Stimulated activated CD4-positive, alpha-beta T cell treated with anti-CD3 and anti-CD28 coated beads, Interleukin-4, amount 100 ng/mL, for 24 hours (primary cell): ENCODE measurements around the gene LRRC73.
"Not testable (repeated sequence)": the region's sequence is repeated elsewhere in the genome, so short reads cannot be mapped to it uniquely, and the experiment has no call there.

Experiments used
- DNase-seq: peaks from one replicate; pipeline ENCODE4 v3.0.0-alpha.2; 2020

The LRRC73 gene, protein sequence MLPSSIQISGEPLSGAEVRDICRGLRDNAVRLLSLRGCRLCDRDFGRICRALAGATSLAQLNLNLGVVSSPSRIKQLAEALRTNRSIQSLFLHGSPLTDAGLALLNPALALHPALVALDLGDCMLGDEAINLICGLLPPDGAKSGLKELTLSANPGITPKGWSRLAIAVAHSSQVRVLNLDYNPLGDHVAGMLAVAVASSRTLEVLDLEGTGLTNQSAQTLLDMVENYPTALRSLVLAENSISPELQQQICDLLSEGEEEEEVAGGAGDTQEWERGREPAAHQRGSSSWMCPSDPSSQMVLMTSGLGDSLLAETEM

GRCh38 chr6:43509984-43510826, at the start of gene LRRC73:
Gene LRRC73 (minus strand): TSS chr6:43510346. CDS start chr6:43509785, 561 bp downstream.
- DNase-seq, result peak; percentile 79

GRCh38 chr6:43559328-43559727, 49.2 kb upstream of the LRRC73 start:
- DNase-seq, result no peak

DNA sequence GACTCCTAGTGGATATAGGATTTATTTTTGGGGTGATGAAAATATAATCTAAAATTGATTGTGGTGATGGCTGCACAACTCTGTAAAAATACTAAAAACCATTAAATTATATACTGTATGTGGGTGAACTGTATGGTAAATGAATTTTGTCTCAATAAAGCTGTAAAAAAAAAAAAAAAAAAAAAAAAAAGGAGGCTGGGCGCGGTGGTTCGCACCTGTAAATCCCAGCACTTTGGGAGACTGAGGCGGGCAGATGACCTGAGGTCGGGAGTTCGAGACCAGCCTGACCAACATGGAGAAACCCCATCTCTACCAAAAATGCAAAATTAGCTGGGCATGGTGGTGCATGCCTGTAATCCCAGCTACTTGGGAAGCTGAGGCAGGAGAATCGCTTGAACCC, 47.5 kb upstream of the LRRC73 start:
- DNase-seq, result not testable (repeated sequence)

GRCh38 chr6:43547222-43547621, 37.1 kb upstream of the LRRC73 start:
- DNase-seq, result no peak

DNA sequence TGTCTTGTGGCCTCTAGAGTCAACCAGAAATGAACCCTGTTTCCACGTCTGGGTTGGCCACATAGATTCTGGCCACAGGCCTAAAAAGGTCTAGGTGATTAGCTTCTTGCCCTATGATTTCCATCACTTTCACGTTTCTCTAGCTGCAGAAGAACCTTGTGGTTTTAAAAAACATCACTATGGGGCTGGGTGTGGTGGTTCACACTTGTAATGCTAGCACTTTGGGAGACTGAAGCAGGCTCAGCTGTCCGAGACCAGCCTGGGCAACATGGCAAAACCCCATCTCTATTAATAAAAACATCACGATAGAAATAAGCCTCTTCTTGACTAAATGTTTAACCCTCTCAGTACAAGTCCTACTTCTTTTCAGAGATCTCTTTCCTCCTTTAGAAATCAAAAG, 34.3 kb upstream of the LRRC73 start:
- no peak for DNase-seq

DNA sequence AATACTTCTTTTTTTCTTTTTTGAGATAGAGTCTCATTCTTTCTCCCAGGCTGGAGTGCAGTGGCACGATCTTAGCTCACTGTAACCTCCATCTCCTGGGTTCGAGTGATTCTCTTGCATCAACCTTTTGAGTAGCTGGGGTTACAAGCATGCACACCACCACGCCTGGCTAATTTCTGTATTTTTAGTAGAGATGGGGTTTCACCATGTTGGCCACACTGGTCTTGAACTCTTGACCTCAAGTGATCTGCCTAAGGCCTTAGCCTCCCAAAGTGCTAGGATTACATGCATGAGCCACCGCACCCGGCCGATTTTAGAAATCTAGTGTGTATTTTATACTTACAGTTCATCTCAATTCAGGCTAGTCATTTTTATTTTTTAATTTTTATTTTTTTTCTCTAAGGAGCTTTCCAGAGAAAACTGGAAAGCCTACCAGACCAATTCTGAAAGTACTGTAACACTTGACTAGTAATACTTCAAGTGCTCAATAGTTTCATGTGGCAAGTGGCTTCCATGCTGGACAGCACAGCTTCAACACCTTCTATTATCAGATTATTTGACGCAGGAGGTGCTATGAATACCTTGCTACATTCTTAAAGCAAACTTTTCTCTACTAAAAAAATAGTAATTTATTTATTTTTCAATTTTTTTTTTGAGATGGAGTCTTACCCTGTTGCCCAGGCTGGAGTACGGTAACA, 31.8 kb upstream of the LRRC73 start:
- DNase-seq, result no peak

GRCh38 chr6:43540507-43540906, 30.4 kb upstream of the LRRC73 start:
- DNase-seq, result no peak

- DNase-seq, result not testable (repeated sequence)
These were observed 29.3 kb upstream of the LRRC73 start for GRCh38 chr6:43539409-43539808.

- not testable (repeated sequence) for DNase-seq
These were observed 28.8 kb upstream of the LRRC73 start for GRCh38 chr6:43538986-43539385.

GRCh38 chr6:43532201-43532600, 22.1 kb upstream of the LRRC73 start:
- DNase-seq, result no peak

DNA sequence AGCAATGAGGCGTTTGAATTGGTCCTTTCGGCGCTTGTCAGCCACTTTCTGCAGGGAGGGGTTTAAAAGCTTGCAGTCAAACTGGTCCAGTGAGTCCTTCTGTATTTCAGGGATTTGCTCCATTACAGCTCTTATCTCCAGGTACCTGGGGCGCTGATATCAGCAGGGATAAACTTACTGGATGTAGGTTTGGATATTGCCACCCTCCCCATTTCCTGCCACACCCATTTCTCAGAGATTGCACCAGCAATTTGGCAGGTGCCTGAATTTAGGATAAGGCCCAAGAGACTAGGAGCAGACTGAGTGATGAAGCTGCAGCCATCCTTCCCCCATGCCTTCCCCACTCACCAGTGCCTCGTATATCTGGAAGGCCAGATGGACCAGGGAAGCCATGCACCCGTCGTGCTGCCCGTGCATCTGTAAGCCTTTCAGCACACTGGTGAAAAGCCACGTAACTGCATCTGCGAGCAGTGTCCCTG, 14.4 kb upstream of the LRRC73 start:
- DNase-seq, result no peak

DNA sequence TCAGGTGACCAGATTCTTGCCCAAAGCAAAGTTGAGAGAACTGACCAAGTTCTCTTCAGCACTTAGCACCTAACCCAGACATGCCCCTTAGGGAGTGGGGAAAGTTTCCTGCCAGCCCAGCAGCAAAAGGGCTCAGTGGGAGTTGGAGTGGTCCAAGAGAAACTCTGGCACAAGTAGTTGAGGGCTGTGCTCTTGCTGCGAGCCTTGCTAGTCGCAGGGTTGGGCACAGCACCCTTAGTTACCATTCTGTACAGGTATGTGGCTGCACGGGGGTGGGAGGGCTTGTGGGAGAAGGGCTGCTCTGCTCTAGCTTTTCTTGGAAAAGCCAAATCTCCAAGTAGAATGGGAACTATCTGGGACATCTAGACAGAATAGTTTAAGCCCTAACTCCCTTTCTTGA, 13.1 kb upstream of the LRRC73 start:
- DNase-seq, result no peak

- no peak for DNase-seq
These were observed 12.6 kb upstream of the LRRC73 start for GRCh38 chr6:43522547-43523261.

GRCh38 chr6:43521836-43522235, 11.7 kb upstream of the LRRC73 start:
- no peak for DNase-seq

DNA sequence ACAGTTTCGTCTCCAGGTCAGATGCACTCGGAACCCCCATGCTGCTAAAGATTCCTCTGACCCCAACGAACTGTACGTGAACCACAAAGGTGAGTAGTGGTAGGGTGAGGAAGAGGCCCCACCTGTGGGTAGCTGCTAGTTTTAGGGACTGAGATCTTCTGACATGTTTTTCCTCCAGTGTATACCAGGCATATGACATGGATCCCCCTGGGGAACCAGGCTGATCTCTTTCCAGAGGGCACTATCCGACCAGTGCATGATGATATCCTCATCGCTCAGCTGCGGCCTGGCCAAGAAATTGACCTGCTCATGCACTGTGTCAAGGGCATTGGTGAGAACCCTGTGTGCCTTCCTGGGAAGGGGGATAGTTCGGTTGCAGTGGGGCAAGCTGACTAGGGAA, 10.0 kb upstream of the LRRC73 start:
- DNase-seq, result no peak

GRCh38 chr6:43517505-43518357, 7.6 kb upstream of the LRRC73 start:
- DNase-seq, result no peak

GRCh38 chr6:43516697-43517504, 6.8 kb upstream of the LRRC73 start, which contains the start of the genes POLR1C and YIPF3:
Gene POLR1C (plus strand): TSS chr6:43517089. CDS start chr6:43517110, 21 bp downstream.
Gene YIPF3 (minus strand): TSS chr6:43516926. CDS start chr6:43516807, 119 bp downstream.
- DNase-seq, result peak; percentile 98

DNA sequence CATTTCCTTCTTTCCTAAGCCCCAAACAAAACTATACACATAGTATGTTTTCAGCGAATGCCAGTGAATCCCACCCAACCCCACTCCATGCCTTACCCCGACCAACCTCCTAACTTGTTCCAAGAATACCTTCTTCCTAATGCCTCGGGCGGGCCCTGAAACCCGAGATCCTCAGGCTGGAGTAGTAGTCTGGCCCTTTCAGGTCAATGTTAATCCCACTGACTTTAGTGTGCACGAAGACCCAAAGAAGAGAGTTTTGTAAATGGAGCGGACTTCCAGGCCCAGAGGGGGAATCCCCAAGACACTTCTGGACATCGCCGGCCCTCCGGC, 6.2 kb upstream of the LRRC73 start:
- no peak for DNase-seq

DNA sequence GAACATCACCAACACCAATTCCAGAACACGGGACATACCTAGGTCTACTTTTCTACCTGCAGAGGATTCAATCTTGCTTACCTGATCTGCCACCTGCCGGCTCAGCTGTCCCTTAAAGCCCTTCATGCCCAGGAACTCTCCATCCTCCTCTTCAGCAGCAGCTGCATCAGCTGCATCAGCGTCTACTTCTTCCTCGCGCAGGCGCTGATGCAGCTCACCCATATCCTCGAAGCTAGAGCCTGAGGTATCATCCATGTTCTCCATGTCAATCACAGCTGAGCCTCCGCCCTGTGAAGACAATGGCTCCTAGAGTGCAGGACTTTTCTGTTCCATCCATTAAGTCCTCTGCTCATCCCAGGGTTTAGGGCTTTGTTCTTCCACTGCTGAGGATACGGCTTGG, 5.7 kb upstream of the LRRC73 start:
- no peak for DNase-seq

- no peak for DNase-seq
These were observed 1.8 kb upstream of the LRRC73 start for GRCh38 chr6:43511824-43512415.

- DNase-seq, result no peak
These were observed 649 bp upstream of the LRRC73 start for GRCh38 chr6:43510827-43511163.
